ENCODE results near the gene MB.

- TF ChIP-seq POLR2A (IDR thresholded peaks at IDR 0.05) (no peak), CTCF (IDR thresholded peaks at IDR 0.05) (no peak)
These were observed 24.5 kb upstream of the MB start for GRCh38 chr22:35641494-35642120.

Data from testis (tissue), 2 donors.